ENCODE data around the gene ESD. TPM values are rescaled to one million over a fixed set of nuclear protein-coding genes. Genes with fewer than 3 reads are reported as not detected.

Gene ESD
- 10 to 100 TPM; 38.7 to 40.4 TPM for total RNA-seq

DNA sequence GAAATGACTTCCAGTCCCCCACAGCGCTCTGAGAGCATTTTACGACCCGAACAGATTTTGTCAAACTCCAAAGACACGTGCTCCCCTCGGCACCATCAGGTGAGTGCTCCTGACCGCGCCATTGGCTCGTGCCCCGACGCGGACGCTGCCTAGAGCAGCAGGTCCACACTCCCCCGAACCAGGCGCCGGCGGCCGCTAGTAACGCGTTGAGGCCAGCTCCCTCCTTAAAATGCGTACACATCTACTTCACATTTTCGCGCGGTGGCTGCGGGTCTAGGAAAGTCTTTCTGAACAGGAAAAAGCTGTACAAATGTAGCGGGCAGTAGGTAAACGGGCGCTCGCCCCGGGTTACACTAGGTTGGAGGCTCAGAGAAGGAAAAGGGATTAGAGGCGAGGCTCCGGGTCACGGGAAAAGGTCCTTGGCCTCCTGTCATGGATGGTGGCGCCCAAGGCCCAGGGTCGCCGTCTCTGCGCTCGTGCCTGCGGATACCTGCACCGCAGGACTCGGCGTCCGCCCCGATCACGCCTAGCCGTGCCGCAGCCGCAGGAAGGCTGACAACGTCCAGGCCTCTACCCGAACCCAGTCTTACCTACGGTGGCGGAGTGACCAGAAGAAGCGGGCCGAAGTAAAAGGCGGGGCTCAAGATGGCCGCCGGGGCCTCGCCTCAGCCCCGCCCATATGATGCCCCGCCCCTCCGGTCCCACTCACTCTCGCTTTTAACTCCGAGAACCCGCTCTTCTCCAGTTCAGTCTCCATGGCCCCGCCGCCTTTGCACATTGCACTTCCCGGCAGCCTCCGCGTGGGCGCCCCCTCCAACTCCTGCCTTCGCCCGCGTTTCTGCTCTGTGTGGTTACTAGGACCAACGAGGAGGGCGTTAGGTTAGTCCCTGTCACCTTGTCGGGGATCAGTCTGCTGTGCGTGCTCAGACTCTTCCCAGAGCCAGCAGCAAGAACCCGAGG is at the start of gene ESD:
Gene ESD (minus strand): TSS at position 647 of the 960 bp plus-strand sequence. CDS start 5,748 bp downstream, outside the sequence.
- H3K27ac Mint-ChIP-seq, result peak within 1 kb of the TSS; percentile 88 to 89
- H3K36me3 Mint-ChIP-seq, result peaks cover 4% of the 10 kb centered on the region
- peak within 1 kb of the TSS; percentile 99 for H3K4me3 Mint-ChIP-seq
- ATAC-seq (peak; percentile 95), DNase-seq (ENCODE audit: low spot score) (peak; percentile 86)
- no peaks in the 10 kb centered on the region for H3K9me3 Mint-ChIP-seq
- peaks cover 17 to 27% of the 10 kb centered on the region in 2 donors for H3K4me1 Mint-ChIP-seq (ENCODE audit: low read depth in 2 of 2)
- no peaks in the 10 kb centered on the region for H3K27me3 Mint-ChIP-seq

GRCh38 chr13:46846726-46847125 is 49.8 kb upstream of the ESD start:
- no peak for DNase-seq (ENCODE audit: low spot score)
- ATAC-seq, result no peak
- Mint-ChIP-seq H3K36me3 (no peaks in the 10 kb centered on the region), H3K9me3 (no peaks in the 10 kb centered on the region), H3K27ac (no peak overlapping the region), H3K27me3 (peaks cover 25 to 38% of the 10 kb centered on the region in 2 donors), H3K4me1 (ENCODE audit: low read depth in 2 of 2) (no peaks in the 10 kb centered on the region), H3K4me3 (no peak overlapping the region)

DNA sequence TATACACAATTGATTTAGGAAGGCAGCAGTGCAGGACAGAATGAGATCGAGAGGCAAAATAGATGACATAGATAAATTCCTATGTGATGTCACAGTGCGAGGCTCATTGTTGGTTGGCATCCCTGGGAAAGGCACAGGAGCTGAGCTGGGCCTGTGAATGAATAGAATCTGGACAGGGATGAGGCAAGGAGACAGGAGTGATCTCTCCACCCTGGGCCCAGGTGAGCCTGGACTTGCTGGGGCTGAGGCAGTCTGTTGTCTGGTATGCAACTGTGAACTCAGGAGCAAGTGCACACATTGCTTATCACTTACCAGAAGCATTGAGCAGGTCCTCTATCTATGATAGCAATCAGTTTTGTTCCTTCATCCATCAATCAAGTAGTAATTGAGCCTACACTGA is 48.2 kb upstream of the ESD start:
- H3K4me3 Mint-ChIP-seq, result no peak overlapping the region
- ATAC-seq (peak in 1 of 2 donors; percentile 28), DNase-seq (ENCODE audit: low spot score) (no peak)
- H3K9me3 Mint-ChIP-seq, result no peaks in the 10 kb centered on the region
- no peak overlapping the region for H3K27ac Mint-ChIP-seq
- H3K36me3 Mint-ChIP-seq, result no peaks in the 10 kb centered on the region
- peaks cover 23 to 41% of the 10 kb centered on the region in 2 donors for H3K27me3 Mint-ChIP-seq
- H3K4me1 Mint-ChIP-seq (ENCODE audit: low read depth in 2 of 2), result no peaks in the 10 kb centered on the region

- Mint-ChIP-seq H3K4me3 (no peak overlapping the region), H3K27me3 (peaks cover 20 to 36% of the 10 kb centered on the region in 2 donors), H3K27ac (no peak overlapping the region), H3K4me1 (ENCODE audit: low read depth in 2 of 2) (no peaks in the 10 kb centered on the region), H3K36me3 (no peaks in the 10 kb centered on the region), H3K9me3 (no peaks in the 10 kb centered on the region)
- ATAC-seq (no peak), DNase-seq (ENCODE audit: low spot score) (no peak)
These were observed 47.5 kb upstream of the ESD start for GRCh38 chr13:46844431-46844830.

GRCh38 chr13:46839399-46839798 is 42.4 kb upstream of the ESD start:
- no peaks in the 10 kb centered on the region for H3K36me3 Mint-ChIP-seq
- DNase-seq (ENCODE audit: low spot score) (no peak), ATAC-seq (no peak)
- peaks cover 14 to 27% of the 10 kb centered on the region in 2 donors for H3K27me3 Mint-ChIP-seq
- H3K4me1 Mint-ChIP-seq (ENCODE audit: low read depth in 2 of 2), result no peaks in the 10 kb centered on the region
- H3K9me3 Mint-ChIP-seq, result no peaks in the 10 kb centered on the region
- H3K4me3 Mint-ChIP-seq, result no peak overlapping the region
- H3K27ac Mint-ChIP-seq, result no peak overlapping the region

- ATAC-seq (no peak), DNase-seq (ENCODE audit: low spot score) (no peak)
- Mint-ChIP-seq H3K36me3 (no peaks in the 10 kb centered on the region), H3K27ac (no peak overlapping the region), H3K4me1 (ENCODE audit: low read depth in 2 of 2) (no peaks in the 10 kb centered on the region), H3K4me3 (no peak overlapping the region), H3K27me3 (peaks cover 6 to 13% of the 10 kb centered on the region in 2 donors), H3K9me3 (no peaks in the 10 kb centered on the region)
These were observed 37.7 kb upstream of the ESD start for GRCh38 chr13:46834657-46835056.

GRCh38 chr13:46831588-46832194 is 34.7 kb upstream of the ESD start:
- DNase-seq (ENCODE audit: low spot score), result peak; percentile 70
- Mint-ChIP-seq H3K9me3 (no peaks in the 10 kb centered on the region), H3K27me3 (peaks cover 0 to 20% of the 10 kb centered on the region in 2 donors), H3K4me3 (no peak overlapping the region), H3K4me1 (ENCODE audit: low read depth in 2 of 2) (no peaks in the 10 kb centered on the region), H3K27ac (no peak overlapping the region), H3K36me3 (no peaks in the 10 kb centered on the region)
- no peak for ATAC-seq

- Mint-ChIP-seq H3K27me3 (peaks cover 2 to 20% of the 10 kb centered on the region in 2 donors), H3K4me1 (ENCODE audit: low read depth in 2 of 2) (no peaks in the 10 kb centered on the region), H3K4me3 (no peak overlapping the region), H3K27ac (no peak overlapping the region), H3K36me3 (no peaks in the 10 kb centered on the region), H3K9me3 (no peaks in the 10 kb centered on the region)
- no peak for ATAC-seq
- no peak for DNase-seq (ENCODE audit: low spot score)
These were observed 33.5 kb upstream of the ESD start for GRCh38 chr13:46830405-46831005.

DNA sequence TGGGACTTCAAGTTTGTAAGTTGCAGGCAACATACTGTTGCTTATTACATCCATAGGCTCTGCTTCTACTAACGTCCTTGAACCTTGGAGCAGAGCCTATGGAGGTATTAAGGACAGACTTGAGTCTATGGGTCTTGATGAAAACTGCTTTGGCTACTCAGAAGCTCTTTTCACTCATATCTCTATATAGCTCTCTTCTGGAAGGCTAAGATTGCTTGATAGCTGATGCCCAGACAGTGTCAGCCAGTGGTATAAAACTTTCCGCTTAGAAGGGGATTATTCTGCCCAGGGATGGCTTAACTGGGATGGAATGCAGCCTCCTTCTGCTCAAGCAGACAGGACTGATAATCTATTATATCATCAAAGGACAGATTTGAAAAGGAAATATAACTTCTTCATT is 25.6 kb upstream of the ESD start:
- Mint-ChIP-seq H3K4me1 (ENCODE audit: low read depth in 2 of 2) (no peaks in the 10 kb centered on the region), H3K9me3 (no peaks in the 10 kb centered on the region), H3K27me3 (peaks cover 10 to 17% of the 10 kb centered on the region in 2 donors), H3K4me3 (no peak overlapping the region), H3K27ac (no peak overlapping the region), H3K36me3 (no peaks in the 10 kb centered on the region)
- no peak for DNase-seq (ENCODE audit: low spot score)
- no peak for ATAC-seq

DNA sequence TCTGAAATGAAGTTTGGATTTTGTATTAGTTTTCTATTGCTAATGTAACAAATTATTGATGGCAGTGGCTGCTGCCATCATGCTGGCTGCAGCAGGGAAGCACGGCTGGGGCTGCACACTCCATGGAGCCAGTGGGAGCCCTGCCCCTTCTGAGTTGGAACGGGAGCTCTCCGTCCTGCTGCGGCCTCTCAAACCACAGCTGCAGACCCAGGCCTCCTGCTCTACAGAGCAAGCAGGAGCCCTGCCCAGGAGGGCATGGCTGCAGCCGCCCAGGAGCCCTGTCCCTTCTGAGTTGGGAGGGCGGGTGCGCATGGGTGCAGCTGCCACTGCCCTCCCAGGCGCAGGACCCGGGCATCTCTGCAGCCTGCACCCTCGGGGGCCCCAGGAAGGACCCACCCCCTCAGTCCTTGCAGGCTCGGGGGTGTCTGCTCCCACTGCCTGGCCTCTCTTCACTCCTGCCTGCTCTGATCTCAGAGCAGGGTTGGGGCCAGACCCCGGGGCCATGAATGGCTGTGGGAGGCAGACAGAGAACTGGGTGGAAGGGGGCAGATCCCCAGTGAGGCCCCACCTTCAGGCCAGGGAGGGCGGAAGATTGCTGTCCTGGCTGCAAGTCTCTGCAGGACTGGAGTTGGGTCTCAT is 21.0 kb upstream of the ESD start:
- DNase-seq (ENCODE audit: low spot score) (no peak), ATAC-seq (peak; percentile 11 to 13)
- H3K27ac Mint-ChIP-seq, result no peak overlapping the region
- peaks cover 2% of the 10 kb centered on the region for H3K9me3 Mint-ChIP-seq
- peaks cover 11 to 20% of the 10 kb centered on the region in 2 donors for H3K27me3 Mint-ChIP-seq
- no peaks in the 10 kb centered on the region for H3K4me1 Mint-ChIP-seq (ENCODE audit: low read depth in 2 of 2)
- H3K36me3 Mint-ChIP-seq, result peaks cover 7% of the 10 kb centered on the region
- H3K4me3 Mint-ChIP-seq, result no peak overlapping the region

GRCh38 chr13:46817095-46817494 is 20.1 kb upstream of the ESD start:
- Mint-ChIP-seq H3K27me3 (peaks cover 14 to 23% of the 10 kb centered on the region in 2 donors), H3K36me3 (peaks cover 16% of the 10 kb centered on the region), H3K4me3 (no peak overlapping the region), H3K4me1 (ENCODE audit: low read depth in 2 of 2) (no peaks in the 10 kb centered on the region), H3K27ac (no peak overlapping the region), H3K9me3 (peaks cover 8% of the 10 kb centered on the region)
- DNase-seq (ENCODE audit: low spot score), result no peak
- no peak for ATAC-seq

DNA sequence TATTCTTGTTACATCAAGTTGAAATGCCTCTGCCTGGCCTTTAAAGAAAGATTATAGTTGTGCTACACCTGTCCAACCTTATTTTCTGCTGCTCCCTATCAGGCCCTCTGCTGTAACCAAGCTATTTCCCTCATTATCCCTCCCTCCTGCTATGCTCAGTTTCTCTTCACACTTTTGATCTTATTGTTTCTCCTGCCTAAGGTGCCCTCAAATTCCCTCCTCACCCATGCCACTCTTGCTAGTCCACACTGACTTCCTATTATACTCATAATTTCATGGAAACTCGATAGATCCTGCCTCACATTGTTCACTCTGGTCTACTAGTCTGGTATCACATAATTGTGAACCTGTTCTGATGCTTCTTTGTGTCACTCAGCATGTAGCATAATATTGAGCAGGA is 19.4 kb upstream of the ESD start:
- no peak overlapping the region for H3K4me3 Mint-ChIP-seq
- no peak overlapping the region for H3K27ac Mint-ChIP-seq
- H3K4me1 Mint-ChIP-seq (ENCODE audit: low read depth in 2 of 2), result no peaks in the 10 kb centered on the region
- peaks cover 10% of the 10 kb centered on the region for H3K9me3 Mint-ChIP-seq
- DNase-seq (ENCODE audit: low spot score), result no peak
- peaks cover 20% of the 10 kb centered on the region for H3K36me3 Mint-ChIP-seq
- no peak for ATAC-seq
- H3K27me3 Mint-ChIP-seq, result peaks cover 15 to 28% of the 10 kb centered on the region in 2 donors

- Mint-ChIP-seq H3K4me3 (no peak overlapping the region), H3K4me1 (ENCODE audit: low read depth in 2 of 2) (no peaks in the 10 kb centered on the region), H3K27me3 (peaks cover 16 to 31% of the 10 kb centered on the region in 2 donors), H3K36me3 (peaks cover 20% of the 10 kb centered on the region), H3K9me3 (peaks cover 10% of the 10 kb centered on the region), H3K27ac (no peak overlapping the region)
- ATAC-seq (no peak), DNase-seq (ENCODE audit: low spot score) (no peak)
These were observed 15.4 kb upstream of the ESD start for GRCh38 chr13:46812301-46812797.
